Neutrophil (primary cell): ENCODE data around the gene SLC9A5.

Experiments used
- H3K27ac ChIP-seq: fragments of 200-600 bp; sonication (generic); 2 replicates; pipeline ENCODE4 v1.5.1; 2016; ENCODE audit warnings: mild to moderate bottlenecking, moderate library complexity
- H3K27me3 ChIP-seq: fragments of 200-600 bp; sonication (generic); 2 replicates; pipeline ENCODE4 v1.6.0; 2016; ENCODE audit warnings: mild to moderate bottlenecking
- H3K36me3 ChIP-seq: fragments of 200-600 bp; sonication (generic); 2 replicates; pipeline ENCODE4 v1.5.1; 2017
- H3K4me1 ChIP-seq, 2 experiments: fragments of 200-600 bp in 1 of 2; sonication (generic) in 1 of 2; 1 replicate in 1 of 2; 2 replicates in 1 of 2; pipeline versions ENCODE4 v1.5.1 to v1.6.1; 2013 to 2016; ENCODE audit warnings: low read depth in 1 of 2, low read length in 1 of 2, mild to moderate bottlenecking in 1 of 2, moderate library complexity in 1 of 2; ENCODE audit not compliant: control insufficient read depth in 1 of 2, insufficient read depth in 1 of 2
- H3K4me3 ChIP-seq, 2 experiments: fragments of 200-600 bp in 1 of 2; sonication (generic) in 1 of 2; 1 replicate in 1 of 2; 2 replicates in 1 of 2; pipeline ENCODE4 v1.5.1; 2013 to 2016; ENCODE audit warnings: low read depth in 1 of 2, low read length in 1 of 2, mild to moderate bottlenecking in 1 of 2, moderate library complexity in 1 of 2
- H3K9me3 ChIP-seq: fragments of 200-600 bp; sonication (generic); 2 replicates; pipeline ENCODE4 v1.5.1; 2016
- CTCF ChIP-seq: fragments of 200-600 bp; sonication (generic); IDR thresholded peaks from 2 replicates; pipeline ENCODE4 v1.5.1; 2016; ENCODE audit warnings: antibody characterized with exemption

Gene SLC9A5

GRCh38 chr16:67248073-67248400 lies 742 bp upstream of the SLC9A5 start:
- no peaks in the 10 kb centered on the region for H3K9me3 ChIP-seq
- H3K27me3 ChIP-seq = peaks cover 50% of the 10 kb centered on the region
- TF ChIP-seq CTCF = no peak
- H3K4me3 ChIP-seq = peak overlapping the region; percentile 82 to 88
- peaks cover 47 to 60% of the 10 kb centered on the region in 2 experiments for H3K4me1 ChIP-seq
- H3K36me3 ChIP-seq = no peaks in the 10 kb centered on the region
- no peak overlapping the region for H3K27ac ChIP-seq

- Histone ChIP-seq H3K36me3 (no peaks in the 10 kb centered on the region), H3K27ac (no peak overlapping the region), H3K4me1 (peaks cover 34 to 47% of the 10 kb centered on the region in 2 experiments), H3K9me3 (no peaks in the 10 kb centered on the region), H3K4me3 (no peak overlapping the region), H3K27me3 (peaks cover 50% of the 10 kb centered on the region)
- TF ChIP-seq CTCF = no peak
Observed at GRCh38 chr16:67249178-67250044, 632 bp downstream of the SLC9A5 start.

- Histone ChIP-seq H3K4me3 (no peak overlapping the region), H3K4me1 (peaks cover 28 to 41% of the 10 kb centered on the region in 2 experiments)
Observed at GRCh38 chr16:67250045-67250327, 1.2 kb downstream of the SLC9A5 start.

GRCh38 chr16:67252609-67253497 lies 4.1 kb downstream of the SLC9A5 start:
- no peaks in the 10 kb centered on the region for H3K9me3 ChIP-seq
- TF ChIP-seq CTCF = no peak
- peaks cover 10 to 12% of the 10 kb centered on the region in 2 experiments for H3K4me1 ChIP-seq
- no peak overlapping the region for H3K27ac ChIP-seq
- no peak overlapping the region for H3K4me3 ChIP-seq
- H3K27me3 ChIP-seq = peaks cover 46% of the 10 kb centered on the region
- no peaks in the 10 kb centered on the region for H3K36me3 ChIP-seq

More at GRCh38 chr16:67250045-67250327, 1.2 kb downstream of the SLC9A5 start:
- Histone ChIP-seq H3K9me3 (no peaks in the 10 kb centered on the region), H3K27ac (no peak overlapping the region), H3K36me3 (no peaks in the 10 kb centered on the region), H3K27me3 (peaks cover 50% of the 10 kb centered on the region)
- TF ChIP-seq CTCF = no peak

GRCh38 chr16:67254801-67255552 lies 6.2 kb downstream of the SLC9A5 start:
- H3K4me1 ChIP-seq = no peaks in the 10 kb centered on the region
- no peak overlapping the region for H3K27ac ChIP-seq
- TF ChIP-seq CTCF = no peak
- H3K4me3 ChIP-seq = no peak overlapping the region
- H3K36me3 ChIP-seq = no peaks in the 10 kb centered on the region
- H3K9me3 ChIP-seq = no peaks in the 10 kb centered on the region
- peaks cover 25% of the 10 kb centered on the region for H3K27me3 ChIP-seq
